Ishikawa (cell line): ENCODE measurements around the gene P2RY2.

Experiments
- EGR1 ChIP-seq: IDR thresholded peaks from 2 replicates; pipeline ENCODE4 v1.6.1; 2012
- EP300 ChIP-seq: IDR thresholded peaks from 2 replicates; pipeline ENCODE4 v1.6.1; 2012; ENCODE audit warnings: borderline replicate concordance
- MAX ChIP-seq: IDR thresholded peaks from 2 replicates; pipeline ENCODE4 v1.6.1; 2012
- TEAD4 ChIP-seq: IDR thresholded peaks from 2 replicates; pipeline ENCODE4 v1.6.1; 2012

DNA sequence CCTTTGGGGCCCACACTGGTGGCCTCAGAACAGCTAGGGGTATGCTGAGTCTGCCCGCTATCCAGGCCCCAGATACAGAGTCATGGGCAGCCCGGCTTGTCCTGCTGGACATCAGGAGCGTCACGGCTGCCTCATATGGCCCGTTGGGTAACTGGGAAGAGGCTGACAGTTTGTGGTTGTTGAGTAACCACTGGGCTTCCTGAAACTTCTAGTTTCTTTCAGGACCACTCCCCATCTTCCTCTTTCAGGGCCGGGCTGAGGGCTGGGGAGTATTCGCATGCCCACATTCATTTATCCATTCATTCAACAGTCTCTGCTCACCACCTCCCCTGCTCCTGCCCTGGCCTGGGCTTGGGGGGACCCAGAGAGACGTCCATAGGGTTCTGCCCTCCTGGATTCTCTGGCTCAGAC is 13.4 kb upstream of the P2RY2 start:
- TF ChIP-seq EP300 = no peak
- TF ChIP-seq TEAD4 = no peak
- no peak for TF ChIP-seq EGR1
- TF ChIP-seq MAX = no peak
